Liver (tissue), 3 donors: Measurements from ENCODE around the gene GATA3.

Experiments
- CTCF ChIP-seq: fragments of 150-350 bp; IDR thresholded peaks from 2 replicates; pipeline ENCODE4 v1.5.1; 2017; ENCODE audit warnings: improper control_type of control experiment, low read depth, low read length; ENCODE audit not compliant: missing input control
- GABPA ChIP-seq, 2 donors: IDR thresholded peaks in 1 of 2; conservative IDR thresholded peaks in 1 of 2; 2 replicates each; pipeline ENCODE4 v1.6.1; 2016; ENCODE audit warnings: antibody characterized with exemption in 2 of 2, mild to moderate bottlenecking in 1 of 2, moderate library complexity in 1 of 2
- JUND ChIP-seq, 2 donors: IDR thresholded peaks; 2 replicates each; pipeline ENCODE4 v1.6.1; 2016; ENCODE audit warnings: antibody characterized with exemption in 2 of 2
- MAX ChIP-seq: IDR thresholded peaks from 2 replicates; pipeline ENCODE4 v1.6.1; 2016; ENCODE audit warnings: antibody characterized with exemption
- RAD21 ChIP-seq, 2 donors: IDR thresholded peaks; 2 replicates each; pipeline ENCODE4 v1.6.1; 2016; ENCODE audit warnings: antibody characterized with exemption in 2 of 2, mild to moderate bottlenecking in 2 of 2
- REST ChIP-seq: IDR thresholded peaks from 2 replicates; pipeline ENCODE4 v1.6.1; 2016; ENCODE audit warnings: antibody characterized with exemption, mild to moderate bottlenecking
- RXRA ChIP-seq, 2 donors: IDR thresholded peaks; 2 replicates each; pipeline ENCODE4 v1.6.1; 2017 to 2018; ENCODE audit warnings: antibody characterized with exemption in 2 of 2, mild to moderate bottlenecking in 1 of 2
- TAF1 ChIP-seq: conservative IDR thresholded peaks from 2 replicates; pipeline ENCODE4 v1.6.1; 2016; ENCODE audit warnings: antibody characterized with exemption, mild to moderate bottlenecking
- YY1 ChIP-seq: IDR thresholded peaks from 2 replicates; pipeline ENCODE4 v1.6.1; 2016; ENCODE audit warnings: antibody characterized with exemption, mild to moderate bottlenecking
- donor health status: healthy.
- donor health status: healthy.

GRCh38 chr10:8033812-8034465 is 20.5 kb upstream of the GATA3 start:
- TF ChIP-seq CTCF (no peak), GABPA (IDR thresholded peaks at IDR 0.05 in 1 of 2, conservative IDR thresholded peaks at IDR 0.05 in 1 of 2) (no peak), YY1 (no peak), RXRA (IDR thresholded peaks at IDR 0.05) (no peak), TAF1 (no peak), JUND (IDR thresholded peaks at IDR 0.05) (no peak), RAD21 (IDR thresholded peaks at IDR 0.05) (no peak), REST (no peak), MAX (no peak)
